A549 (cell line): ENCODE results near the gene PUM1. TPM values are rescaled to one million over a fixed set of nuclear protein-coding genes. Genes with fewer than 3 reads are reported as not detected.

Experiments used
- ATAC-seq, 2 experiments: fragments of 200-7000 bp in 1 of 2; fragments of >200 bp in 1 of 2; cut with Nextera tagmentation in 1 of 2; cut with Tn5 transposase in 1 of 2; 3 replicates each; pipeline versions ENCODE4 v1.8.0 to v1.9.1; 2018 to 2020; ENCODE audit warnings: mild to moderate bottlenecking in 1 of 2, moderate library complexity in 1 of 2
- CTCF ChIA-PET: fragments of 300-600 bp; sonication (Branson Sonifier 250); formaldehyde crosslinking; extraction: SDS; loops from one replicate; lab custom pipeline; 2021; ENCODE audit warnings: antibody characterized with exemption, inconsistent platforms; lab: Yijun Ruan, JAX
- POLR2A ChIA-PET: fragments of 350-600 bp; formaldehyde crosslinking; extraction: SDS; loops from one replicate; lab custom pipeline; 2021; ENCODE audit warnings: antibody characterized with exemption, inconsistent platforms; lab: Yijun Ruan, JAX
- DNase-seq, 2 experiments: peaks; one replicate each; pipeline versions ENCODE4 v3.0.0 to v3.0.0-alpha.2; 2011 to 2016; ENCODE audit warnings: low read depth in 1 of 2, low spot score in 1 of 2
- FAIRE-seq: peaks from 2 replicates; lab custom pipeline; 2011; peaks lifted over from hg19 to GRCh38; lab: Jason Lieb, UNC
- H3K27ac ChIP-seq, 2 experiments: fragments of >200 bp; sonication (Bioruptor Twin); formaldehyde crosslinking; 3 replicates each; pipeline ENCODE4 v1.5.1; 2016 to 2017
- H3K4me1 ChIP-seq: fragments of >200 bp; sonication (Bioruptor Twin); formaldehyde crosslinking; 3 replicates; pipeline ENCODE4 v1.6.1; 2016
- H3K4me2 ChIP-seq: fragments of >200 bp; sonication (Bioruptor Twin); formaldehyde crosslinking; 3 replicates; pipeline ENCODE4 v1.6.1; 2016
- H3K4me3 ChIP-seq: fragments of >200 bp; sonication (Bioruptor Twin); formaldehyde crosslinking; 3 replicates; pipeline ENCODE4 v1.5.1; 2016
- H3K9me3 ChIP-seq: fragments of >200 bp; sonication (Bioruptor Twin); formaldehyde crosslinking; 3 replicates; pipeline ENCODE4 v1.6.1; 2016
- ATOH8 ChIP-seq: fragments of 250-450 bp; sonication (Bioruptor Pico); IDR thresholded peaks from 2 replicates; pipeline ENCODE4 v1.5.0; 2020; ENCODE audit warnings: low read depth, mild to moderate bottlenecking, moderate library complexity
- CBX2 ChIP-seq: fragments of 200-600 bp; sonication (generic); IDR thresholded peaks from 2 replicates; pipeline ENCODE4 v1.6.1; 2016; ENCODE audit warnings: low read depth, mild to moderate bottlenecking, borderline replicate concordance
- CBX8 ChIP-seq: fragments of 200-600 bp; sonication (generic); IDR thresholded peaks from 2 replicates; pipeline ENCODE4 v1.6.1; 2016
- CEBPB ChIP-seq, 2 experiments: fragments of >200 bp in 1 of 2; sonication (Bioruptor Twin) in 1 of 2; formaldehyde crosslinking in 1 of 2; IDR thresholded peaks; 2 replicates each; pipeline ENCODE4 v1.6.1; 2012 to 2016
- CTCF ChIP-seq: fragments of >200 bp; sonication (Bioruptor Twin); formaldehyde crosslinking; IDR thresholded peaks from 3 replicates; pipeline ENCODE4 v1.5.1; 2016
- HOXA7 ChIP-seq: fragments of 250-450 bp; sonication (Bioruptor Pico); IDR thresholded peaks from 2 replicates; pipeline ENCODE4 v1.5.0; 2020; ENCODE audit warnings: mild to moderate bottlenecking, moderate library complexity
- NPAS2 ChIP-seq: fragments of 250-450 bp; sonication (Bioruptor Pico); IDR thresholded peaks from 2 replicates; pipeline ENCODE4 v1.8.0; 2022; ENCODE audit warnings: mild to moderate bottlenecking, moderate library complexity, borderline replicate concordance
- NR3C1 ChIP-seq: fragments of >200 bp; sonication (Bioruptor Twin); formaldehyde crosslinking; IDR thresholded peaks from 3 replicates; pipeline ENCODE4 v1.6.1; 2017
- PHF8 ChIP-seq: fragments of 200-600 bp; sonication (generic); IDR thresholded peaks from 2 replicates; pipeline ENCODE4 v1.6.1; 2016; ENCODE audit warnings: low read depth, mild to moderate bottlenecking, antibody characterized with exemption, moderate library complexity, borderline replicate concordance
- POLR2A ChIP-seq: IDR thresholded peaks from 2 replicates; pipeline ENCODE4 v1.6.1; 2012; ENCODE audit warnings: mild to moderate bottlenecking, low read length
- RAD21 ChIP-seq, 2 experiments: fragments of >200 bp in 1 of 2; sonication (Bioruptor Twin) in 1 of 2; formaldehyde crosslinking in 1 of 2; IDR thresholded peaks in 1 of 2; conservative IDR thresholded peaks in 1 of 2; 2 replicates in 1 of 2; 3 replicates in 1 of 2; pipeline ENCODE4 v1.6.1; 2012 to 2018; ENCODE audit warnings: inconsistent platforms in 1 of 2
- RARB ChIP-seq: fragments of 250-450 bp; sonication (Bioruptor Pico); IDR thresholded peaks from 2 replicates; pipeline ENCODE4 v1.8.0; 2021; ENCODE audit warnings: mild to moderate bottlenecking, moderate library complexity
- SMC3 ChIP-seq: fragments of >200 bp; sonication (Bioruptor Twin); formaldehyde crosslinking; IDR thresholded peaks from 3 replicates; pipeline ENCODE4 v1.6.1; 2018; ENCODE audit warnings: inconsistent platforms
- ZC3H11A ChIP-seq: fragments of 450-650 bp; IDR thresholded peaks from 2 replicates; pipeline ENCODE4 v1.6.1; 2014; ENCODE audit warnings: antibody characterized with exemption, mild to moderate bottlenecking
- ZFP36 ChIP-seq: fragments of 450-650 bp; IDR thresholded peaks from 2 replicates; pipeline ENCODE4 v1.6.1; 2014; ENCODE audit warnings: borderline replicate concordance; ENCODE audit not compliant: partially characterized antibody
- ZNF302 ChIP-seq: fragments of 250-450 bp; sonication (Bioruptor Pico); IDR thresholded peaks from 2 replicates; pipeline ENCODE4 v1.9.0; 2021; ENCODE audit warnings: inconsistent platforms, mild to moderate bottlenecking, moderate library complexity
- ZSCAN20 ChIP-seq: fragments of 250-450 bp; sonication (Bioruptor Pico); IDR thresholded peaks from 2 replicates; pipeline ENCODE4 v1.8.0; 2022; ENCODE audit warnings: mild to moderate bottlenecking, moderate library complexity
- WGBS: methylation state at CpG from one replicate; pipeline ENCODE4 v1.1.6; 2017; ENCODE audit errors: missing lambda C conversion rate; 5-methylcytosine and 5-hydroxymethylcytosine counted together
- polyA plus RNA-seq, 4 experiments: library from polyadenylated mRNA; depleted of rRNA in 3 of 4; stranded (reverse); fragments of >200 nt; fragmentation: RNase III in 1 of 4; extraction: RNeasy Plus Mini Kit Qiagen cat#74134 plus additional on column Dnase treatment in 1 of 4; gene quantifications; 2 replicates in 3 of 4; 3 replicates in 1 of 4; pipeline ENCODE4 v1.2.3, GENCODE V29; 2011 to 2017
- TF ChIP-seq, protein P1 (sequence below): IDR thresholded peaks from 2 replicates; pipeline ENCODE4 v1.6.1; 2012
- TF ChIP-seq, protein P2 (sequence below): IDR thresholded peaks from 2 replicates; pipeline ENCODE4 v1.6.1; 2012; ENCODE audit warnings: low read depth, borderline replicate concordance

Gene PUM1
- polyA plus RNA-seq, 2 of the 4 experiments (the other 2 are of a cell fraction) = 30.2 to 55.3 TPM

DNA sequence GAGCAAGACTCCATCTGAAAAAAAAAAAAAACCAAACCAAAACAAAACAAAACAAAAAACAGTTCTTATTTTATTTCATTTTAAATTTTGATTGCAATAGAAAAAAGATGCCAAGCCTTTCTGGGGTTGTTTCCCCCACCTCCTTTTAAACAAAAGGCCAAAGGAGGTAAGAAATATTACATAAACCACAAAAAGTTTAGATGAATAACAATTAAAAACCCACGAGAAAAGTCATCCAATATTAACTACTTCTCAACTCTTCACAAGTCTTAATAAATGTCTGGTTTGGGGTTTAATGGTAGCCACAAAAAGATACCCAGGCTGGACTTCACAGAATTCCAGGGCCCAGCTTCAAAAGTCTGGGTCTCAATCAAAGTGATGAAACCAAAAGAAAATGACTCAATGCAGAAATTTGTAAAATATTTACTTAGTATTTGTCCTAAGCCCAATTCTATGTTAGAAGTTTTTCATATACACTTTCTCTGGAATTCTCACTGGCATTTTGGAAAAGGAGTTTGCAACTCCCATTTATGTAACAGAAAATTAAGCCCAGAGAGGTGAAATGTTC is 110.0 kb downstream of the PUM1 start (continued):
- TF ChIP-seq CEBPB (IDR thresholded peaks at IDR 0.05) = no peak
- TF ChIP-seq ZFP36 = no peak
- no peak for TF ChIP-seq NR3C1
- no peak for TF ChIP-seq SMC3
- no peak for TF ChIP-seq PHF8
- no peak for TF ChIP-seq RAD21 (conservative IDR thresholded peaks at IDR 0.05 in 1 of 2, IDR thresholded peaks at IDR 0.05 in 1 of 2)

GRCh38 chr1:30953685-30954084 is 111.8 kb downstream of the PUM1 start:
- Histone ChIP-seq H3K4me1 (peaks cover 20% of the 10 kb centered on the region; the same call in 2 of the 3 replicates), H3K4me2 (no peak overlapping the region), H3K4me3 (no peak overlapping the region), H3K9me3 (no peaks in the 10 kb centered on the region), H3K27ac (no peak overlapping the region)
- WGBS = 97% methylated on average over 11 of the region's 11 CpGs
- ChIA-PET POLR2A (no interaction called here), CTCF (no interaction called here)
- no peak for FAIRE-seq
- no peak for DNase-seq
- TF ChIP-seq CBX2 = no peak
- TF ChIP-seq ZC3H11A = no peak
- no peak for TF ChIP-seq CBX8
- TF ChIP-seq POLR2A = no peak
- ATAC-seq = no peak

DNA sequence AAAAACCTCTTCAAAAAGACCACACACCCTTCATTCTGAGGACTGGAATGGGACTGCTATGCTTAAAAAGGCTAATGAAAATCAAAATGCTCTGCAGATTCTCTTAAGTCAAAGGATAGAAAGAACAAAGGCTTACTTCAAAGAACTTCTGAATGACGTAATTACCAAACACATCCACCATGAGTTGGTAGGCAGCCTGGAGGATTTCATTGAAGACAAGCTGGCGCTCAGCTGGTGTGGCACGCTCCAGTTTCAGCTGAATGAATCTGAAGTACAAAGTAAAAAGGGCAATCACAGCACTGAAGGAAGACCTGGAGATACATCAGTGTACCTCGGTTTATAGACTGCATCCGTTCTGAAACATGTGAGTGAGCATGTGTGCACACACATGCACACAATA is 113.4 kb downstream of the PUM1 start:
- TF ChIP-seq HOXA7 (CRISPR knock-in tag) (no peak), RARB (CRISPR knock-in tag) (no peak), ZNF302 (CRISPR knock-in tag) (no peak), CTCF (no peak), NPAS2 (no peak)
- TF ChIP-seq, protein P1, sequence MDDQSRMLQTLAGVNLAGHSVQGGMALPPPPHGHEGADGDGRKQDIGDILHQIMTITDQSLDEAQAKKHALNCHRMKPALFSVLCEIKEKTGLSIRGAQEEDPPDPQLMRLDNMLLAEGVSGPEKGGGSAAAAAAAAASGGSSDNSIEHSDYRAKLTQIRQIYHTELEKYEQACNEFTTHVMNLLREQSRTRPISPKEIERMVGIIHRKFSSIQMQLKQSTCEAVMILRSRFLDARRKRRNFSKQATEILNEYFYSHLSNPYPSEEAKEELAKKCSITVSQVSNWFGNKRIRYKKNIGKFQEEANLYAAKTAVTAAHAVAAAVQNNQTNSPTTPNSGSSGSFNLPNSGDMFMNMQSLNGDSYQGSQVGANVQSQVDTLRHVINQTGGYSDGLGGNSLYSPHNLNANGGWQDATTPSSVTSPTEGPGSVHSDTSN = no peak
- TF ChIP-seq, protein P2, sequence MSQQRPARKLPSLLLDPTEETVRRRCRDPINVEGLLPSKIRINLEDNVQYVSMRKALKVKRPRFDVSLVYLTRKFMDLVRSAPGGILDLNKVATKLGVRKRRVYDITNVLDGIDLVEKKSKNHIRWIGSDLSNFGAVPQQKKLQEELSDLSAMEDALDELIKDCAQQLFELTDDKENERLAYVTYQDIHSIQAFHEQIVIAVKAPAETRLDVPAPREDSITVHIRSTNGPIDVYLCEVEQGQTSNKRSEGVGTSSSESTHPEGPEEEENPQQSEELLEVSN = no peak
- H3K9me3 ChIP-seq = no peaks in the 10 kb centered on the region
- H3K4me1 ChIP-seq = peaks cover 17% of the 10 kb centered on the region; the same call in 2 of the 3 replicates
- ChIA-PET CTCF (no interaction called here), POLR2A (no interaction called here)
- WGBS = 90% methylated on average over 5 of the region's 5 CpGs
- H3K4me2 ChIP-seq = no peak overlapping the region
- ATAC-seq (no peak), DNase-seq (no peak), FAIRE-seq (no peak)
- H3K27ac ChIP-seq = no peak overlapping the region
- H3K4me3 ChIP-seq = no peak overlapping the region

- FAIRE-seq = no peak
- CTCF ChIA-PET = interaction anchor here (1.6 kb wide), 1 partner anchor 21 kb away, joined by 5 read pairs; no protein-coding TSS in a partner anchor
Observed at GRCh38 chr1:30950700-30951099, 114.8 kb downstream of the PUM1 start.

More at GRCh38 chr1:30950700-30951099, 114.8 kb downstream of the PUM1 start:
- H3K9me3 ChIP-seq = no peaks in the 10 kb centered on the region
- POLR2A ChIA-PET = no interaction called here
- no peak overlapping the region for H3K27ac ChIP-seq
- no peak overlapping the region for H3K4me2 ChIP-seq
- WGBS = over 99% methylated on average over 5 of the region's 5 CpGs
- ATAC-seq = no peak
- no peak for DNase-seq
- no peak overlapping the region for H3K4me3 ChIP-seq
- no peak for TF ChIP-seq ZSCAN20 (CRISPR knock-in tag)
- TF ChIP-seq ZFP36 = no peak
- TF ChIP-seq ATOH8 (CRISPR knock-in tag) = no peak
- peaks cover 5% of the 10 kb centered on the region; the same call in 2 of the 3 replicates for H3K4me1 ChIP-seq
